A549 (cell line): ENCODE data around the gene DIS3L2. TPM values are rescaled to one million over a fixed set of nuclear protein-coding genes. Genes with fewer than 3 reads are reported as not detected.

Experiments used
- ATAC-seq, 2 experiments: fragments of 200-7000 bp in 1 of 2; fragments of >200 bp in 1 of 2; cut with Nextera tagmentation in 1 of 2; cut with Tn5 transposase in 1 of 2; 3 replicates each; pipeline versions ENCODE4 v1.8.0 to v1.9.1; 2018 to 2020; ENCODE audit warnings: mild to moderate bottlenecking in 1 of 2, moderate library complexity in 1 of 2
- CTCF ChIA-PET: fragments of 300-600 bp; sonication (Branson Sonifier 250); formaldehyde crosslinking; extraction: SDS; loops from one replicate; lab custom pipeline; 2021; ENCODE audit warnings: antibody characterized with exemption, inconsistent platforms; lab: Yijun Ruan, JAX
- POLR2A ChIA-PET: fragments of 350-600 bp; formaldehyde crosslinking; extraction: SDS; loops from one replicate; lab custom pipeline; 2021; ENCODE audit warnings: antibody characterized with exemption, inconsistent platforms; lab: Yijun Ruan, JAX
- DNase-seq, 2 experiments: peaks; one replicate each; pipeline versions ENCODE4 v3.0.0 to v3.0.0-alpha.2; 2011 to 2016; ENCODE audit warnings: low read depth in 1 of 2, low spot score in 1 of 2
- FAIRE-seq: peaks from 2 replicates; lab custom pipeline; 2011; peaks lifted over from hg19 to GRCh38; lab: Jason Lieb, UNC
- H3K27ac ChIP-seq, 2 experiments: fragments of >200 bp; sonication (Bioruptor Twin); formaldehyde crosslinking; 3 replicates each; pipeline ENCODE4 v1.5.1; 2016 to 2017
- H3K4me1 ChIP-seq: fragments of >200 bp; sonication (Bioruptor Twin); formaldehyde crosslinking; 3 replicates; pipeline ENCODE4 v1.6.1; 2016
- H3K4me2 ChIP-seq: fragments of >200 bp; sonication (Bioruptor Twin); formaldehyde crosslinking; 3 replicates; pipeline ENCODE4 v1.6.1; 2016
- H3K4me3 ChIP-seq: fragments of >200 bp; sonication (Bioruptor Twin); formaldehyde crosslinking; 3 replicates; pipeline ENCODE4 v1.5.1; 2016
- H3K9me3 ChIP-seq: fragments of >200 bp; sonication (Bioruptor Twin); formaldehyde crosslinking; 3 replicates; pipeline ENCODE4 v1.6.1; 2016
- FOSL2 ChIP-seq, 2 experiments: fragments of 450-650 bp in 1 of 2; fragments of >200 bp in 1 of 2; sonication (Bioruptor Twin) in 1 of 2; formaldehyde crosslinking; IDR thresholded peaks; 2 replicates each; pipeline versions ENCODE4 v1.5.0 to v1.6.1; 2016 to 2020; ENCODE audit warnings: mild to moderate bottlenecking in 1 of 2, moderate library complexity in 1 of 2
- GATA3 ChIP-seq: IDR thresholded peaks from 2 replicates; pipeline ENCODE4 v1.6.1; 2012; ENCODE audit warnings: borderline replicate concordance
- HEYL ChIP-seq: fragments of 250-450 bp; sonication (Bioruptor Pico); IDR thresholded peaks from 2 replicates; pipeline ENCODE4 v1.8.0; 2021; ENCODE audit warnings: mild to moderate bottlenecking, moderate library complexity
- HOXB5 ChIP-seq: fragments of 250-450 bp; sonication (Bioruptor Pico); IDR thresholded peaks from 2 replicates; pipeline ENCODE4 v1.5.0; 2020; ENCODE audit warnings: mild to moderate bottlenecking, moderate library complexity
- JUN ChIP-seq, 2 experiments: fragments of >200 bp; sonication (Bioruptor Twin); formaldehyde crosslinking; IDR thresholded peaks; 2 replicates in 1 of 2; 3 replicates in 1 of 2; pipeline ENCODE4 v1.6.1; 2016 to 2017
- JUNB ChIP-seq: fragments of >200 bp; sonication (Bioruptor Twin); formaldehyde crosslinking; IDR thresholded peaks from 2 replicates; pipeline ENCODE4 v1.6.1; 2016
- NFE2L2 ChIP-seq: fragments of 150-350 bp; conservative IDR thresholded peaks from 2 replicates; pipeline ENCODE4 v1.6.1; 2014; ENCODE audit warnings: low read length
- RFX5 ChIP-seq: fragments of 450-650 bp; IDR thresholded peaks from 2 replicates; pipeline ENCODE4 v1.7.1; 2014; ENCODE audit warnings: antibody characterized with exemption, mild to moderate bottlenecking, moderate library complexity
- SREBF2 ChIP-seq: fragments of 450-650 bp; IDR thresholded peaks from 2 replicates; pipeline ENCODE4 v1.6.1; 2014; ENCODE audit warnings: mild to moderate bottlenecking, moderate library complexity
- TP53 ChIP-seq: fragments of 250-450 bp; sonication (Bioruptor Pico); IDR thresholded peaks from 2 replicates; pipeline ENCODE4 v1.5.0; 2021; ENCODE audit warnings: mild to moderate bottlenecking, moderate library complexity
- WGBS: methylation state at CpG from one replicate; pipeline ENCODE4 v1.1.6; 2017; ENCODE audit errors: missing lambda C conversion rate; 5-methylcytosine and 5-hydroxymethylcytosine counted together
- polyA plus RNA-seq, 4 experiments: library from polyadenylated mRNA; depleted of rRNA in 3 of 4; stranded (reverse); fragments of >200 nt; fragmentation: RNase III in 1 of 4; extraction: RNeasy Plus Mini Kit Qiagen cat#74134 plus additional on column Dnase treatment in 1 of 4; gene quantifications; 2 replicates in 3 of 4; 3 replicates in 1 of 4; pipeline ENCODE4 v1.2.3, GENCODE V29; 2011 to 2017
- TF ChIP-seq, protein P1 (sequence below): fragments of 250-450 bp; sonication (Bioruptor Pico); IDR thresholded peaks from 2 replicates; pipeline ENCODE4 v1.5.0; 2020; ENCODE audit warnings: low read depth, mild to moderate bottlenecking, moderate library complexity
- TF ChIP-seq, protein P2 (sequence below): fragments of >200 bp; sonication (Bioruptor Twin); formaldehyde crosslinking; IDR thresholded peaks from 2 replicates; pipeline ENCODE4 v1.6.1; 2016
- TF ChIP-seq, protein P3 (sequence below): fragments of >200 bp; sonication (Bioruptor Twin); formaldehyde crosslinking; IDR thresholded peaks from 3 replicates; pipeline ENCODE4 v1.5.1; 2016
- TF ChIP-seq, protein P4 (sequence below): IDR thresholded peaks from 2 replicates; pipeline ENCODE4 v1.6.1; 2012; ENCODE audit warnings: low read depth, borderline replicate concordance
- TF ChIP-seq, protein P5 (sequence below): fragments of >200 bp; sonication (Bioruptor Twin); formaldehyde crosslinking; IDR thresholded peaks from 3 replicates; pipeline ENCODE4 v1.6.1; 2016
- TF ChIP-seq, protein P6 (sequence below): IDR thresholded peaks from 2 replicates; pipeline ENCODE4 v1.6.1; 2012

The DIS3L2 gene
- polyA plus RNA-seq, 2 of the 4 experiments (the other 2 are of a cell fraction) = 14.9 to 15.4 TPM

DNA sequence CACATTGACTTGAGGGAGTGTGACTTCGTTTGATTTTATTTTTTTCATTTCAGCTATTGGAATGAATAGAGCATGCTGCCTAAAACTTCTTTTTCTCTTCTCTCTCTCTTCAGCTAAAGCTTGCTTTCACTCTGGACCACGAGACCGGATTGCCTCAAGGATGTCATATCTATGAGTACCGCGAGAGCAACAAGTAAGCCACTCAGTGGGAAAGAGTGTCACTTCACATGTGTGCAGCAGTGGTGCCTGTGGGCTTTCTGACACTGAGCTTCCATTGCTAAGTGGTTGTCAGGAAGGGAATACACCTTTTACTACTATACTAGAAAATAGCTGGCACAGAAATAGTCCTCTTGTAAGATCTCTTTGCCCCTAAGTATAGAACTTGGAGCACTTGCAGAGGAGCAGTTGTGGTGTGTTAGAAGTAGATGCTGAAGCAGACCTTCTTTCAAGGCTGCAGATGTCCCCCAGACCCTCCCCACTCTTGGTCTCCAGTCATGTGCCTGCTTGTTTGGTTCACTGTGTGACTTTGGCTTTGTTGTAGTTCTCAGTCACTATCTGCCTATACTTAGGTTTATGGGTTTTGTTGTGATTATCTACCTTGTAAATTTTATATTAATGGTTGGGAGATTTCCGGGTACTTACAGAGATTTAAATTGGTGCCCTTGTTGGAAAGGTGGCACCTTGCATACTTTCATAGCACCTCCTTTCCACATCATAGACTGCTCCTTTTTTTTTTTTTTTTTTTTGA is 338.6 kb downstream of the DIS3L2 start:
- WGBS = 85% methylated on average over 6 of the region's 6 CpGs
- no peak overlapping the region; a peak in 1 of 6 replicates for H3K27ac ChIP-seq
- TF ChIP-seq SREBF2 = no peak
- TF ChIP-seq GATA3 = no peak
- no peak for TF ChIP-seq HOXB5 (CRISPR knock-in tag)
- TF ChIP-seq RFX5 = no peak
- TF ChIP-seq, protein P1, sequence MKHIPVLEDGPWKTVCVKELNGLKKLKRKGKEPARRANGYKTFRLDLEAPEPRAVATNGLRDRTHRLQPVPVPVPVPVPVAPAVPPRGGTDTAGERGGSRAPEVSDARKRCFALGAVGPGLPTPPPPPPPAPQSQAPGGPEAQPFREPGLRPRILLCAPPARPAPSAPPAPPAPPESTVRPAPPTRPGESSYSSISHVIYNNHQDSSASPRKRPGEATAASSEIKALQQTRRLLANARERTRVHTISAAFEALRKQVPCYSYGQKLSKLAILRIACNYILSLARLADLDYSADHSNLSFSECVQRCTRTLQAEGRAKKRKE (CRISPR knock-in tag) = no peak
- no peak for TF ChIP-seq JUNB
- TF ChIP-seq, protein P2, sequence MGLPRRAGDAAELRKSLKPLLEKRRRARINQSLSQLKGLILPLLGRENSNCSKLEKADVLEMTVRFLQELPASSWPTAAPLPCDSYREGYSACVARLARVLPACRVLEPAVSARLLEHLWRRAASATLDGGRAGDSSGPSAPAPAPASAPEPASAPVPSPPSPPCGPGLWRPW = no peak
- TF ChIP-seq, protein P3, sequence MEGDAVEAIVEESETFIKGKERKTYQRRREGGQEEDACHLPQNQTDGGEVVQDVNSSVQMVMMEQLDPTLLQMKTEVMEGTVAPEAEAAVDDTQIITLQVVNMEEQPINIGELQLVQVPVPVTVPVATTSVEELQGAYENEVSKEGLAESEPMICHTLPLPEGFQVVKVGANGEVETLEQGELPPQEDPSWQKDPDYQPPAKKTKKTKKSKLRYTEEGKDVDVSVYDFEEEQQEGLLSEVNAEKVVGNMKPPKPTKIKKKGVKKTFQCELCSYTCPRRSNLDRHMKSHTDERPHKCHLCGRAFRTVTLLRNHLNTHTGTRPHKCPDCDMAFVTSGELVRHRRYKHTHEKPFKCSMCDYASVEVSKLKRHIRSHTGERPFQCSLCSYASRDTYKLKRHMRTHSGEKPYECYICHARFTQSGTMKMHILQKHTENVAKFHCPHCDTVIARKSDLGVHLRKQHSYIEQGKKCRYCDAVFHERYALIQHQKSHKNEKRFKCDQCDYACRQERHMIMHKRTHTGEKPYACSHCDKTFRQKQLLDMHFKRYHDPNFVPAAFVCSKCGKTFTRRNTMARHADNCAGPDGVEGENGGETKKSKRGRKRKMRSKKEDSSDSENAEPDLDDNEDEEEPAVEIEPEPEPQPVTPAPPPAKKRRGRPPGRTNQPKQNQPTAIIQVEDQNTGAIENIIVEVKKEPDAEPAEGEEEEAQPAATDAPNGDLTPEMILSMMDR = no peak
- TF ChIP-seq, protein P4, sequence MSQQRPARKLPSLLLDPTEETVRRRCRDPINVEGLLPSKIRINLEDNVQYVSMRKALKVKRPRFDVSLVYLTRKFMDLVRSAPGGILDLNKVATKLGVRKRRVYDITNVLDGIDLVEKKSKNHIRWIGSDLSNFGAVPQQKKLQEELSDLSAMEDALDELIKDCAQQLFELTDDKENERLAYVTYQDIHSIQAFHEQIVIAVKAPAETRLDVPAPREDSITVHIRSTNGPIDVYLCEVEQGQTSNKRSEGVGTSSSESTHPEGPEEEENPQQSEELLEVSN = no peak
- H3K9me3 ChIP-seq = no peaks in the 10 kb centered on the region
- POLR2A ChIA-PET = no interaction called here
- H3K4me2 ChIP-seq = peak overlapping the region; percentile 59
- H3K4me1 ChIP-seq = peaks cover 21% of the 10 kb centered on the region
- ATAC-seq (no peak), FAIRE-seq (no peak), DNase-seq (no peak)
- H3K4me3 ChIP-seq = 0 out of 3 replicates have a peak overlapping the region, but pooled peaks have one; percentile 17
- CTCF ChIA-PET = interaction anchor here (1.0 to 3.3 kb wide), 3 partner anchors 15 to 58 kb away, joined by 3 to 10 read pairs (median 3); no protein-coding TSS in a partner anchor

DNA sequence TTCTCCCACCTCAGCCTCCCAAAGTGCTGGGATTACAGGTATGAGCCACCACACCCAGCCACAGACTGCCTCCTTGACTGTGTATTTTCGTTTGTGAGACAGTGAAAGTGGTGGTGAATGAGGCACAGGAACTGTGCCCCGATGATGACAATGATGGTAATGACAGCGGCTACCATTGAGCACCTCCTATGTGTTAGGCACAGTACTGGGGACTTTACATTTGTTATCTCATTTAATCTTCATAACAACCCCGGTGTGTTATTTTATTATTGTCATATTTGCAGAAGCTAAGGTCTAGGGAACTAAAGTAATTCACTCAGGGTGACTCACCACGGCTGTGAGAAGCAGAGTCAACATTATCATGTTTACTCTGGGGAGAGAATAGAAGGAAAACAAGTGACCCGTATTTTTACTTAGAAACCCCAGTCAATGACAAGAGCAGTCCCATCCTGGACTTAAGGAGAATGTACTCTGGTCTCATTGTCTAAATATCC is 339.4 kb downstream of the DIS3L2 start:
- FAIRE-seq (no peak), DNase-seq (peak; percentile 77 to 88)

More for the DNA sequence above, 339.4 kb downstream of the DIS3L2 start:
- peak; percentile 98 for ATAC-seq
- TF ChIP-seq, protein P3 = peak; percentile 19; the same call in 1 of the 3 replicates
- TF ChIP-seq JUNB (peak; percentile 72), JUN (IDR thresholded peaks at IDR 0.05) (peak in 1 of 2 experiments; percentile 47; a peak in 1 of 5 replicates), TP53 (no peak), NFE2L2 (no peak), GATA3 (peak; percentile 92), HEYL (no peak), FOSL2 (IDR thresholded peaks at IDR 0.05) (peak; percentile 76), FOSL2 (CRISPR knock-in tag; IDR thresholded peaks at IDR 0.05) (peak; percentile 94)
- TF ChIP-seq, protein P5, sequence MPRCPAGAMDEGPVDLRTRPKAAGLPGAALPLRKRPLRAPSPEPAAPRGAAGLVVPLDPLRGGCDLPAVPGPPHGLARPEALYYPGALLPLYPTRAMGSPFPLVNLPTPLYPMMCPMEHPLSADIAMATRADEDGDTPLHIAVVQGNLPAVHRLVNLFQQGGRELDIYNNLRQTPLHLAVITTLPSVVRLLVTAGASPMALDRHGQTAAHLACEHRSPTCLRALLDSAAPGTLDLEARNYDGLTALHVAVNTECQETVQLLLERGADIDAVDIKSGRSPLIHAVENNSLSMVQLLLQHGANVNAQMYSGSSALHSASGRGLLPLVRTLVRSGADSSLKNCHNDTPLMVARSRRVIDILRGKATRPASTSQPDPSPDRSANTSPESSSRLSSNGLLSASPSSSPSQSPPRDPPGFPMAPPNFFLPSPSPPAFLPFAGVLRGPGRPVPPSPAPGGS = peak; percentile 20; the same call in 1 of the 3 replicates
- TF ChIP-seq, protein P6, sequence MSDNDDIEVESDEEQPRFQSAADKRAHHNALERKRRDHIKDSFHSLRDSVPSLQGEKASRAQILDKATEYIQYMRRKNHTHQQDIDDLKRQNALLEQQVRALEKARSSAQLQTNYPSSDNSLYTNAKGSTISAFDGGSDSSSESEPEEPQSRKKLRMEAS = peak; percentile 32; the same call in 1 of the 2 replicates
- POLR2A ChIA-PET = no interaction called here
- peaks cover 21% of the 10 kb centered on the region for H3K4me1 ChIP-seq
- CTCF ChIA-PET = interaction anchor here (3.3 kb wide), 1 partner anchor 26 kb away, joined by 10 read pairs; no protein-coding TSS in a partner anchor
- peak overlapping the region; percentile 59 for H3K4me2 ChIP-seq
- H3K27ac ChIP-seq = peak overlapping the region in 1 of 2 experiments; percentile 55; a peak in 3 of 6 replicates
- no peaks in the 10 kb centered on the region for H3K9me3 ChIP-seq
- 3% methylated on average over 6 of the region's 6 CpGs for WGBS
- 0 out of 3 replicates have a peak overlapping the region, but pooled peaks have one; percentile 17 for H3K4me3 ChIP-seq
